NCI-H128 (cell line): ENCODE data around the gene TSPAN5.
"Not testable (repeated sequence)": the region's sequence is repeated elsewhere in the genome, so short reads cannot be mapped to it uniquely, and the experiment has no call there.

Experiments
- DNase-seq: peaks from one replicate; lab custom pipeline; 2025; ENCODE audit not compliant: unreplicated experiment; lab: John Stamatoyannopoulos, UW

Gene TSPAN5

DNA sequence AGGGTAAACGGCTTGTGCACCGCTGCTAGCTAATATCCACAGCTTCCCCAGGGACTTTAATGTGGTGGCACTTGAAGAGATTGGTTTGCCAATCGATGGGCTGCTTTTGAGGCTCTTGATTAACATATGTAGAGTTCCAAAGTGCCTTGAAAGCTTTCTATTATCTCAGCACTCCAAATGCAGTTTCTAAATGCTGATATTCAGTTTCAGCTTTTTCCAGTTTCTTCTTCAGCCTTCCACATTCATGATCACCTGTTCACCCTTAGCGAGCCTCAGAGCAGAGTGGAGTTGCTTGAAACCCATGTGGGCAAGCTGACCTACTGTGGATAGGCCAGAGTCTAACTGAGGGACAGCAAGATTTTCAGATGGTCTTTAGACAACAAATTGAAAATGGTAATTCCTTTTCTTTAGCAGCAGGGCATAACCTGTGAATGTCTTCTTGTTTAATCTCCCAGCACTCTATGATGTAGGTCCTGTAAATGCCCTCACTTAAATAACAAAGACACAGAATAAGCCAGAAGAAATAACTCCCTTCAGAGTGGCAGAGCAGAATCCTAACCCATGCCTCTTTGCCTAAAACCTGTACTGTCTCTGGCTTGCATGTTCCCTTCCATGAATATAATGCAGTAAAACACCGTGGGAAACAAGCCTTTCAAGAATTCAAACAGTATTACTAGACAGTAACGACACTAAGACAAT, 99.8 kb downstream of the TSPAN5 start:
- no peak for DNase-seq

DNA sequence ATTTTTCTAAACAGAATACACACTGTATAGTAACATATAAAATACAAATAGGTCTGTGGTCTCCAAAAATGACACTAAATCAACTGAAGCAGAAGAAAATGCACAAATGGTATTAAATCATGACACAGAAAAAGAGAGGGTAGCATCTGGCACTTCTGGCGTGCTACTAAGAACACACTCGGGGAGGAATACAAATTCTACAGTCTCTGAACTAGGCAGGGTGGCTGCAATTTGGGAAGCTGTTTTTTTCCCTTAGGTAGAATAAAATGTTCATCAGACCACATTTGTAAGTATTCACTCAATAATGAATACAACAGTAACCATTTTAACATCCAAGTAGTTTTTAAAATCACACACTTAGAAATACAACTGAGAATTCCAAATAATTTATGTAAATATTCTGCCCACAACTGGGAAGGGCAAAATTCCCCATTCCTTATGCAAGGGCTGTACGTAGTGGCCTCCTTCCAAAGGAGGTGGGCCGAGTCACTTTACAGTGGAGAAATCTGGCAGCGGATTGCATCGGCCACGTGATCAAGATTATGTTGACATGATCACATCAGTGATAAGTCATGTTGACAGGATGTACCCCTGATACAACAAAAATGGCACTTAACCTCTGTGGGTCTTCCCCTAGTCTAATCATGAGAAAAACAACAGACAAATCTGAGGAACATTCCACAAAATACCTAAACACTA, 101.1 kb downstream of the TSPAN5 start:
- DNase-seq, result no peak

- DNase-seq, result no peak
Observed at GRCh38 chr4:98556451-98556850, 102.0 kb downstream of the TSPAN5 start.

- DNase-seq, result no peak
Observed at GRCh38 chr4:98555798-98556445, 102.5 kb downstream of the TSPAN5 start.

DNA sequence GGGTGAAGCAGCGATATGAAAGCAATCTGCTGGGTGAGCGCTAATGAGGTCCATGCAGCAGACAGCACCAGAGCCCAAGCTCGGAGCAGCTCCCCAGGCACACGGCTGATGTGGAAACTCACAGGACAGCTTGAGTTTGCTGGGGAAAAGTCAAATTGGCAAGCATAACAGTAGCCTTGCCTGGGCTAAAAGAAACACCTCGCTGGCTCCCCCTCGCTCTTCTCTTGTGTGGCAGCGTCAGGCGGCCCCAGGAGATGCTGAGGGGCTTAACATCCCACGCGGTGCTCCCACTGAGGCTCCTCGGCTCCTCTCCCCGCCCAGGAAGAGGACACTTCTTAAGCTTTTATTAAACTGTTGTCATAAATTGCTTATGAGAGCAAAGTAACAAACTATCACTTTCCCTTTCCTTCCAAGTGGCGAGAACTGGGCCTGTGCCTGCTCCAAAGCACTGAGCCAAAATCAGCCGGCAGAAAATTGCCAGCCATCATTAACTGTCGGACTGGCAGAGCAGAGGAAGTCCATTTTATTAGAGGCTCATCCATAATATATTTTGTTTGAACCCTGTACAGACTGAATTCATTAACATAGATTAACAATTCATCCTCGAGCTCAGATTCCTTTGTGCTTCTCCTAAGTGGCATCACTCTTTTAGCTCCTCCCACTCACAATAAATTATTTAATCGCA, 111.4 kb downstream of the TSPAN5 start:
- no peak for DNase-seq

DNA sequence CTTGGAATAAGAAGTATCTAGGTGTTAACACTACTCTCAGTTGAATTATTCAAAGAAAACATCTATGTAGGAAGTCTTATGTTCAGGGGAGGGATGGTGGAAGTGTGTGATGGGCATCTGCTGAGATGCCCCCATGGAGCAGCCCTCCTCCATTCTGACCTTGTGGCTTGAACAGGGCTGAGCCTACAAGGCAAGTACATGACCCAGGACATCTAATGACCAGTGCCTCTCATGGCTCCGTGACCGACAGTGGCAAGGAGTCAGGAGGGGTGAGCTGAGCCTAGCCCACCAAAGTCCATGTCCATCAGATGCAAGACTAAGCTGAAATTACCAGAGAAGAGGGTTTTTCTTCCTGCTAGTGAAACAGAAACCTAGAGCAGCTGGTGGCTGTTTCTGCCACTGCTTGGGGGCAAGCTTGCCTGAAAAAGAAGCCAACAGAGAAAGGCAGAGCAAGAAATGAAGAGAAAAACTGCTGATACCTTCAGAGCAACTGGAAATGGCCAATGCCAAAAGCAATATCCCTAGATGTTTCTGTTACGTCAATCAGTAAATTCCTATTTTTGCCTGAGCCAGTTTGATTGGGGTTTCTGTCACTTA, 113.5 kb downstream of the TSPAN5 start:
- DNase-seq, result no peak

DNA sequence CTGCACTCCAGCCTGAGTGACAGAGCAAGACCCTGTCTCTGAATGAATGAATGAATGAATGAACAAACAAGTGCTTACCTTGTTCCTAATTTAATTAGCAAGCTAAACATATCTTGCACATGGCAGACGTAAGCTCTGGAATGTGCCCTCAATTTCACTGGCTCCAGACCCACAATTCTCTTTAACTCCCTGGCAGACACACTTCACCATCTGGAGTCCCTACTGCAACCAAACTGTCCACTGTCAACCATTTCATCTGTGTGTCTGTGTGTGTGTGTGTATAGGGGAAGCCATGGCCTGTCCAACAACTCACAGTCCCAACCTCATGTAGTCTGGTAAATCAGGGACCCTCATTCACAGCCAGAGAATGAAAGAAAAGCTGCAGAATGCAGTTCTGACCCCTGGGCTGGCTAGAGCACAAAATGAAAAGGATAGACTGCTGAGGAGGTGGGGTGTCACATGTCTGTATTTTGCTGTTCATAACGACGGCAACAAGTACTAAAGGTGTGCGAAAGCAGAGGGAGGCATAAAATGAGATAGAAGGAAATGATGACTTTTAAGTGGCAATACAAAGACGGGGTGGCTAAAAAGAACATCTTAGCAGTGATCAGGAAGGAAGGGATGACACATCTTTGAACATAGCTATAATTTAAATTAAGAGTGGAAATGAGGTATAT, 114.1 kb downstream of the TSPAN5 start:
- no peak for DNase-seq

GRCh38 chr4:98542011-98542410, 116.4 kb downstream of the TSPAN5 start:
- no peak for DNase-seq

DNA sequence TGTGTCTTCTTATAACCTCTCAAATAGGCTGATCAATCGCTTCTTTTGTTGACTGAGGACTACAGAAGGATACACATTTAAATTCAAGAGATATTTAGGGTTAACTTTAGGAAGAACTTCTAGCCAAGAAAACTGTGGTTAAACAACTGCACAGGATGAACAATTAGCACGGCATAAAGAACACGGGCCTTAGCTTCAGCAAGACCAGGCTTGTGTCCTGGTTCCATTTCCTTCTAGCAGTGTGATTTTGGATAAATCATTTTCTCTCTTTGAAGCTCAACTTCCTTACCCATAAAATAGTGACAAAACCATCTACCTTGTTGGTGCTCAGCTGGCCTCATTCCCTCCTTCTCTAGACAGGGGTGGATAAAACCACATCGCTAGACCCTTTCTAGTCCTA, 117.6 kb downstream of the TSPAN5 start:
- no peak for DNase-seq

- DNase-seq, result no peak
Observed at GRCh38 chr4:98539741-98540140, 118.7 kb downstream of the TSPAN5 start.

GRCh38 chr4:98539299-98539698, 119.1 kb downstream of the TSPAN5 start:
- no peak for DNase-seq

DNA sequence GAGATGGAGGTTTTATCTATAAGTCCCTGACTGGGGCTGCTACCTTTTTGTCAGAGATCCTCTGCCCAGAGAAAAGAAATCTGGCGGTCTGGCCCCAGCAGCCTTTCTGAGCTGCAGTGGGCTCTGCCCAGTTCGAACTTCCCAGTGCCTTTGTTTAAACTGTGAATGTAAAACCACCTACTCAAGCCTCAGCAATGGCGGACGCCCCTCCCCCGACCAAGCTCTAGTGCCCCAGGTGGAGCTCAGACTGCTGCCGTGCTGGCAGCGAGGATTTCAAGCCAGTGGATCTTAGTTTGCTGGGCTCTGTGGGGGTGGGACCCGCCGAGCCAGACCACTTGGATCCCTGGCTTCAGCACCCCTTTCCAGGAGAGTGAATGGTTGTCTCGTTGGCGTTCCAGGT, 121.8 kb downstream of the TSPAN5 start:
- DNase-seq, result no peak

DNA sequence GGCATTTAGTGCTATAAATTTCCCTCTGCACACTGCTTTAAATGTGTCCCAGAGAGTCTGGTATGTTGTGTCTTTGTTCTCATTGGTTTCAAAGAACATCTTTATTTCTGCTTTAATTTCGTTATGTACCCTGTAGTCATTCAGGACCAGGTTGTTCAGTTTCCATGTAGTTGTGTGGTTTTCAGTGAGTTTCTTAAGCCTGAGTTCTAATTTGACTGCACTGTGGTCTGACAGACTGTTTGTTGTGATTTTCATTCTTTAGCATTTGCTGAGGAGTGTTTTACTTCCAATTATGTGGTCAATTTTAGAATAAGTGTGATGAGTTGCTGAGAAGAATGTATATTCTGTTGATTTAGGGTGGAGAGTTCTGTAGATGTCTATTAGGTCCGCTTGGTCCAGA, 124.3 kb downstream of the TSPAN5 start:
- not testable (repeated sequence) for DNase-seq

DNA sequence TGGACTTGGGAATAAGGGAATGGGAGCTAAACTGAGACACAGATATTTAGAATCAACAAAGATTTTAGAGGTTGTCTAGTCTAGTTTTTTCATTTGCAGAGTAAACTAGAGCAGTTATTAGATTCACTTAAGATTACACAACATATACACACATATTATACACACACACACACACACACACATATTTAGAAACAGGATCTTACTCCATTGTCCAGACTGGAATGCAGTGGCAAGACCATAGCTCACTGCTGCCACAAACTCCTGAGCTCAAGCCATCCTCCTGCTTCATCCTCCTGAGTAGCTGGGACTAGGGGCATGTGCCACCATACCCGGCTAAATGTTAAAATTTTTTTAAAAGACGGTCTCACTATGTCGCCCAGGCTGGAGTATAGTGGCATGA, 127.8 kb downstream of the TSPAN5 start:
- DNase-seq, result no peak

- no peak for DNase-seq
Observed at GRCh38 chr4:98529970-98530569, 128.3 kb downstream of the TSPAN5 start.

DNA sequence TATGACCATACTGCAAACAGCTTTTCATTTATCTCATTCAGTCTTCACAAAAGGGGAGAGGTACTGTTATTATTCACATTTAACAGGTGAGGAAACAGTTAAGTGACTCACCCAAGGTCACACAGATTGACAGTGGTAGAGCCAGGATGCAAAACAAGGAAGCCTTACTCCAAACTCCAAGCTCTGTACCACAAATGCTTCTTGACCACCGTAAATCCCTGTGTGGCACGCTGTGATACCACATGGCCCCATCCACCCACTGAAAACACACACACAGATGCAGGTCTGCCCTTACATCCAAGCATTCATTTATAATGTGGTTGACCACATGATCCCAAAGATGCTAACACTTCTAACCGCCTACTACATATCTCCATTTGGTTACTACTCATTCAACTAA, 129.5 kb downstream of the TSPAN5 start:
- no peak for DNase-seq

GRCh38 chr4:98527534-98528269, 130.7 kb downstream of the TSPAN5 start:
- no peak for DNase-seq

GRCh38 chr4:98524230-98524629, 134.2 kb downstream of the TSPAN5 start:
- DNase-seq, result no peak

- DNase-seq, result no peak
Observed at GRCh38 chr4:98522636-98523395, 135.6 kb downstream of the TSPAN5 start.
